Large intestine (tissue), 3 donors: ENCODE data around the gene ZNF654. TPM values are rescaled to one million over a fixed set of nuclear protein-coding genes. Genes with fewer than 3 reads are reported as not detected.

Experiments
- DNase-seq, 2 donors: peaks; one replicate each; pipeline versions ENCODE4 v3.0.0 to v3.0.0-alpha.2; 2013
- H3K27ac ChIP-seq: one replicate; pipeline ENCODE4 v1.5.1; 2013; ENCODE audit warnings: low read length
- H3K27me3 ChIP-seq: 2 replicates; pipeline ENCODE4 v1.6.1; 2013; ENCODE audit warnings: low read length; ENCODE audit not compliant: control insufficient read depth, insufficient read depth
- H3K36me3 ChIP-seq: 2 replicates; pipeline ENCODE4 v1.6.1; 2013; ENCODE audit warnings: low read length; ENCODE audit not compliant: control insufficient read depth, insufficient read depth
- H3K4me1 ChIP-seq: one replicate; pipeline ENCODE4 v1.6.1; 2013; ENCODE audit warnings: low read length; ENCODE audit not compliant: control insufficient read depth, insufficient read depth
- H3K4me3 ChIP-seq: one replicate; pipeline ENCODE4 v1.5.1; 2013; ENCODE audit warnings: low read length
- H3K9me3 ChIP-seq: one replicate; pipeline ENCODE4 v1.6.1; 2013; ENCODE audit warnings: mild to moderate bottlenecking, low read depth, low read length, moderate library complexity; ENCODE audit not compliant: control insufficient read depth
- WGBS: methylation state at CpG from one replicate; pipeline ENCODE4 v1.1.5; 2013; ENCODE audit warnings: low lambda C conversion rate; ENCODE audit not compliant: insufficient coverage; 5-methylcytosine and 5-hydroxymethylcytosine counted together
- polyA plus RNA-seq: library from polyadenylated mRNA; unstranded; fragments of 120-200 nt; gene quantifications from one replicate; pipeline ENCODE4 v1.2.1, GENCODE V29; 2013

ZNF654 gene
- polyA plus RNA-seq, 1 donor = 13.1 TPM

- Histone ChIP-seq H3K27ac (no peak overlapping the region), H3K4me1 (no peaks in the 10 kb centered on the region), H3K4me3 (no peak overlapping the region), H3K27me3 (no peaks in the 10 kb centered on the region), H3K9me3 (no peaks in the 10 kb centered on the region), H3K36me3 (peaks cover 9% of the 10 kb centered on the region)
- WGBS = 75% methylated on average over 1 of the region's 1 CpG
- no peak for DNase-seq
These were observed 72.6 kb downstream of the ZNF654 start for GRCh38 chr3:88131695-88132094.

- no CpG with 5 or more reads among the region's 1 CpG for WGBS
- no peak for DNase-seq
- no peak overlapping the region for H3K27ac ChIP-seq
- H3K9me3 ChIP-seq = no peaks in the 10 kb centered on the region
- no peak overlapping the region for H3K4me3 ChIP-seq
- H3K36me3 ChIP-seq = peaks cover 12% of the 10 kb centered on the region
- H3K4me1 ChIP-seq = no peaks in the 10 kb centered on the region
- no peaks in the 10 kb centered on the region for H3K27me3 ChIP-seq
These were observed 73.8 kb downstream of the ZNF654 start for GRCh38 chr3:88132894-88133293.

- DNase-seq = no peak
- H3K4me1 ChIP-seq = no peaks in the 10 kb centered on the region
- H3K4me3 ChIP-seq = no peak overlapping the region
- no CpG with 5 or more reads among the region's 1 CpG for WGBS
- H3K27me3 ChIP-seq = no peaks in the 10 kb centered on the region
- no peak overlapping the region for H3K27ac ChIP-seq
- peaks cover 12% of the 10 kb centered on the region for H3K36me3 ChIP-seq
- no peaks in the 10 kb centered on the region for H3K9me3 ChIP-seq
These were observed 74.7 kb downstream of the ZNF654 start for GRCh38 chr3:88133711-88134263.

- no peak for DNase-seq
- no CpG with 5 or more reads among the region's 1 CpG for WGBS
- Histone ChIP-seq H3K36me3 (peaks cover 22% of the 10 kb centered on the region), H3K4me3 (no peak overlapping the region), H3K27ac (no peak overlapping the region), H3K27me3 (no peaks in the 10 kb centered on the region), H3K9me3 (no peaks in the 10 kb centered on the region), H3K4me1 (no peaks in the 10 kb centered on the region)
These were observed 78.8 kb downstream of the ZNF654 start for GRCh38 chr3:88137836-88138235.

- Histone ChIP-seq H3K36me3 (peaks cover 19% of the 10 kb centered on the region), H3K4me1 (no peaks in the 10 kb centered on the region), H3K27me3 (no peaks in the 10 kb centered on the region), H3K27ac (no peak overlapping the region), H3K9me3 (no peaks in the 10 kb centered on the region), H3K4me3 (no peak overlapping the region)
- DNase-seq = no peak
- WGBS = 100% methylated on average over 1 of the region's 4 CpGs
These were observed 82.5 kb downstream of the ZNF654 start for GRCh38 chr3:88141458-88142083.

- Histone ChIP-seq H3K9me3 (no peaks in the 10 kb centered on the region), H3K4me1 (no peaks in the 10 kb centered on the region), H3K27ac (no peak overlapping the region), H3K4me3 (no peak overlapping the region), H3K27me3 (no peaks in the 10 kb centered on the region), H3K36me3 (peaks cover 19% of the 10 kb centered on the region)
- WGBS = 57% methylated on average over 2 of the region's 3 CpGs
- no peak for DNase-seq
These were observed 83.1 kb downstream of the ZNF654 start for GRCh38 chr3:88142094-88142624.

GRCh38 chr3:88147261-88147660 is 88.2 kb downstream of the ZNF654 start:
- Histone ChIP-seq H3K9me3 (no peaks in the 10 kb centered on the region), H3K36me3 (no peaks in the 10 kb centered on the region), H3K4me3 (no peak overlapping the region), H3K27me3 (no peaks in the 10 kb centered on the region), H3K4me1 (peaks cover 3% of the 10 kb centered on the region), H3K27ac (no peak overlapping the region)
- no peak for DNase-seq

- H3K27ac ChIP-seq = no peak overlapping the region
- DNase-seq = no peak
These were observed 89.6 kb downstream of the ZNF654 start for GRCh38 chr3:88148651-88149050.

GRCh38 chr3:88149101-88149508 is 90.0 kb downstream of the ZNF654 start:
- H3K27me3 ChIP-seq = no peaks in the 10 kb centered on the region
- peaks cover 7% of the 10 kb centered on the region for H3K36me3 ChIP-seq
- peaks cover 3% of the 10 kb centered on the region for H3K4me1 ChIP-seq
- WGBS = no CpG with 5 or more reads among the region's 16 CpGs
- peak overlapping the region; percentile 31 for H3K27ac ChIP-seq
- peak overlapping the region; percentile 91 for H3K4me3 ChIP-seq
- H3K9me3 ChIP-seq = no peaks in the 10 kb centered on the region
- no peak for DNase-seq

More at GRCh38 chr3:88148651-88149050, 89.6 kb downstream of the ZNF654 start:
- Histone ChIP-seq H3K9me3 (no peaks in the 10 kb centered on the region), H3K4me3 (peak overlapping the region; percentile 91), H3K36me3 (peaks cover 6% of the 10 kb centered on the region), H3K4me1 (peaks cover 3% of the 10 kb centered on the region), H3K27me3 (no peaks in the 10 kb centered on the region)
- WGBS = no CpG with 5 or more reads among the region's 17 CpGs

GRCh38 chr3:88149509-88150362 is 90.7 kb downstream of the ZNF654 start, which contains the start of gene C3orf38:
C3orf38 (plus strand) TSS chr3:88149959; CDS start chr3:88150053, 94 bp downstream.
- peak; percentile 88 to 96 for DNase-seq
- peak within 1 kb of the TSS; percentile 91 for H3K4me3 ChIP-seq
- peaks cover 10% of the 10 kb centered on the region for H3K36me3 ChIP-seq
- no CpG with 5 or more reads among the region's 57 CpGs for WGBS
- no peaks in the 10 kb centered on the region for H3K9me3 ChIP-seq
- H3K27ac ChIP-seq = peak within 1 kb of the TSS; percentile 94
- peaks cover 3% of the 10 kb centered on the region for H3K4me1 ChIP-seq
- no peaks in the 10 kb centered on the region for H3K27me3 ChIP-seq
